Ammon's horn (tissue), 1 donor: ENCODE data around the gene MUS81.
"Not testable (repeated sequence)": the region's sequence is repeated elsewhere in the genome, so short reads cannot be mapped to it uniquely, and the experiment has no call there.

Source experiments
- DNase-seq: peaks from one replicate; pipeline ENCODE4 v3.0.0-alpha.2; 2016; ENCODE audit warnings: low spot score

Gene MUS81

GRCh38 chr11:65873318-65874156 is 13.3 kb downstream of the MUS81 start:
- DNase-seq, result peak; percentile 95

- DNase-seq, result no peak
These were observed 19.4 kb downstream of the MUS81 start, which contains the start of gene CTSW for GRCh38 chr11:65879617-65880016. TSS of gene CTSW (plus strand) at chr11:65879837. CDS start at chr11:65879855, 18 bp downstream.

- no peak for DNase-seq
These were observed 19.8 kb downstream of the MUS81 start for GRCh38 chr11:65880027-65880426.

GRCh38 chr11:65880844-65881421 is 20.7 kb downstream of the MUS81 start:
- no peak for DNase-seq

GRCh38 chr11:65882120-65883057 is 22.2 kb downstream of the MUS81 start:
- no peak for DNase-seq

GRCh38 chr11:65883058-65883761 is 23.0 kb downstream of the MUS81 start:
- DNase-seq, result no peak

GRCh38 chr11:65883786-65884715 is 23.8 kb downstream of the MUS81 start:
- DNase-seq, result no peak

GRCh38 chr11:65884716-65885092 is 24.5 kb downstream of the MUS81 start:
- DNase-seq, result peak; percentile 86

- DNase-seq, result no peak
These were observed 25.0 kb downstream of the MUS81 start for GRCh38 chr11:65885231-65885630.

GRCh38 chr11:65885808-65886536 is 25.7 kb downstream of the MUS81 start:
- no peak for DNase-seq

- no peak for DNase-seq
These were observed 26.8 kb downstream of the MUS81 start for GRCh38 chr11:65886826-65887722.

- DNase-seq, result no peak
These were observed 27.5 kb downstream of the MUS81 start for GRCh38 chr11:65887723-65888162.

GRCh38 chr11:65888163-65888814 is 28.1 kb downstream of the MUS81 start, which contains the start of gene FIBP:
TSS of gene FIBP (minus strand) at chr11:65888471. CDS start at chr11:65888418, 53 bp downstream.
- DNase-seq, result peak; percentile 98

- peak; percentile 98 for DNase-seq
These were observed 30.3 kb downstream of the MUS81 start, which contains the start of gene CCDC85B for GRCh38 chr11:65890324-65891218. TSS of gene CCDC85B (plus strand) at chr11:65890673. CDS start at chr11:65890784, 111 bp downstream.

GRCh38 chr11:65891219-65892136 is 31.2 kb downstream of the MUS81 start:
- DNase-seq, result no peak

- DNase-seq, result not testable (repeated sequence)
These were observed 31.9 kb downstream of the MUS81 start for GRCh38 chr11:65892137-65892540.
